ENCODE measurements around the gene KRT74. TPM values are rescaled to one million over a fixed set of nuclear protein-coding genes. Genes with fewer than 3 reads are reported as not detected.

The KRT74 gene
- total and polyA plus RNA-seq, 12 donors: not detected

- 82 to 85% (median 83%) methylated on average over 6 to 10 of the region's 10 CpGs for WGBS, 4 donors
- no peaks in the 10 kb centered on the region for H3K4me1 ChIP-seq (replicated peaks in 1 of 2)
- no peak overlapping the region for H3K27ac ChIP-seq
- DNase-seq: peak in 2 of 7 donors; percentile 6 to 45
- no peaks in the 10 kb centered on the region for H3K9me3 ChIP-seq (replicated peaks in 1 of 3)
- no peak overlapping the region for H3K4me3 ChIP-seq
- TF ChIP-seq, protein P1, sequence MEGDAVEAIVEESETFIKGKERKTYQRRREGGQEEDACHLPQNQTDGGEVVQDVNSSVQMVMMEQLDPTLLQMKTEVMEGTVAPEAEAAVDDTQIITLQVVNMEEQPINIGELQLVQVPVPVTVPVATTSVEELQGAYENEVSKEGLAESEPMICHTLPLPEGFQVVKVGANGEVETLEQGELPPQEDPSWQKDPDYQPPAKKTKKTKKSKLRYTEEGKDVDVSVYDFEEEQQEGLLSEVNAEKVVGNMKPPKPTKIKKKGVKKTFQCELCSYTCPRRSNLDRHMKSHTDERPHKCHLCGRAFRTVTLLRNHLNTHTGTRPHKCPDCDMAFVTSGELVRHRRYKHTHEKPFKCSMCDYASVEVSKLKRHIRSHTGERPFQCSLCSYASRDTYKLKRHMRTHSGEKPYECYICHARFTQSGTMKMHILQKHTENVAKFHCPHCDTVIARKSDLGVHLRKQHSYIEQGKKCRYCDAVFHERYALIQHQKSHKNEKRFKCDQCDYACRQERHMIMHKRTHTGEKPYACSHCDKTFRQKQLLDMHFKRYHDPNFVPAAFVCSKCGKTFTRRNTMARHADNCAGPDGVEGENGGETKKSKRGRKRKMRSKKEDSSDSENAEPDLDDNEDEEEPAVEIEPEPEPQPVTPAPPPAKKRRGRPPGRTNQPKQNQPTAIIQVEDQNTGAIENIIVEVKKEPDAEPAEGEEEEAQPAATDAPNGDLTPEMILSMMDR (IDR thresholded peaks at IDR 0.05): no peak
- no peak for TF ChIP-seq POLR2A (IDR thresholded peaks at IDR 0.05)
- intact Hi-C loops (cut with DNase I): no loop called here
- H3K36me3 ChIP-seq (replicated peaks in 1 of 2): no peaks in the 10 kb centered on the region
- no peaks in the 10 kb centered on the region for H3K27me3 ChIP-seq
Observed at GRCh38 chr12:52521568-52522266, 51.9 kb downstream of the KRT74 start.

GRCh38 chr12:52521175-52521567 lies 52.5 kb downstream of the KRT74 start:
- WGBS, 4 donors: 71 to 73% (median 73%) methylated on average over 10 of the region's 10 CpGs
- Histone ChIP-seq H3K9me3 (replicated peaks in 1 of 3) (no peaks in the 10 kb centered on the region), H3K36me3 (replicated peaks in 1 of 2) (no peaks in the 10 kb centered on the region), H3K4me1 (replicated peaks in 1 of 2) (no peaks in the 10 kb centered on the region), H3K4me3 (no peak overlapping the region), H3K27me3 (no peaks in the 10 kb centered on the region), H3K27ac (no peak overlapping the region)
- intact Hi-C loops (cut with DNase I): no loop called here
- peak in 1 of 7 donors; percentile 36 for DNase-seq
- no peak for TF ChIP-seq POLR2A (IDR thresholded peaks at IDR 0.05)
- TF ChIP-seq, protein P1 (IDR thresholded peaks at IDR 0.05): no peak

- Histone ChIP-seq H3K9me3 (replicated peaks in 1 of 3) (no peaks in the 10 kb centered on the region), H3K27me3 (no peaks in the 10 kb centered on the region), H3K4me1 (replicated peaks in 1 of 2) (no peaks in the 10 kb centered on the region), H3K36me3 (replicated peaks in 1 of 2) (no peaks in the 10 kb centered on the region), H3K27ac (no peak within 1 kb of the TSS), H3K4me3 (no peak within 1 kb of the TSS)
- intact Hi-C loops (cut with DNase I): no loop called here
- 84 to 91% (median 90%) methylated on average over 25 to 29 of the region's 29 CpGs for WGBS, 4 donors
- no peak for TF ChIP-seq POLR2A (IDR thresholded peaks at IDR 0.05)
- TF ChIP-seq, protein P1 (IDR thresholded peaks at IDR 0.05): no peak
- peak in 2 of 7 donors; percentile 6 to 28 for DNase-seq
Observed at GRCh38 chr12:52519826-52520662, 53.6 kb downstream of the KRT74 start, which contains the start of gene KRT5. TSS of gene KRT5 (minus strand) at chr12:52520394. CDS start at chr12:52520296, 98 bp downstream.

DNA sequence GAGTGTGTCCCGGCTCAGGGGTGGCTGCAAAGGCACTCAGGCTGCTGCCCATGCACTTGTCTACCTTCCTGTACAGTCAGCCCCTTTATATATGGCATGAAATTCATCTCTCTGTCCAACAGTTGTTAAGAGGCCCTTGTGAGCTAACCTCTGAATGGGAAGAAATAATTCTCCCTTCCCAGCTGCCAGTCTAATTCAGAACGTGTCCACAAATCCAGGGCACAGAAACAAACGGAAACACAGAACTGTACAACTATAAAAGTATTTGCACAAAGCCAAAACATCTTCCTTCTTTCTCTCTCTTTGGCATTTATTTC lies 54.3 kb downstream of the KRT74 start:
- intact Hi-C loops (cut with DNase I): no loop called here
- no peak overlapping the region for H3K27ac ChIP-seq
- no peak for DNase-seq

More for the DNA sequence above, 54.3 kb downstream of the KRT74 start:
- no peak for TF ChIP-seq POLR2A (IDR thresholded peaks at IDR 0.05)
- TF ChIP-seq, protein P1 (IDR thresholded peaks at IDR 0.05): no peak
- no peaks in the 10 kb centered on the region for H3K36me3 ChIP-seq (replicated peaks in 1 of 2)
- H3K4me1 ChIP-seq (replicated peaks in 1 of 2): no peaks in the 10 kb centered on the region
- WGBS, 4 donors: 58 to 82% (median 71%) methylated on average over 2 to 3 of the region's 3 CpGs
- no peaks in the 10 kb centered on the region for H3K27me3 ChIP-seq
- no peaks in the 10 kb centered on the region for H3K9me3 ChIP-seq (replicated peaks in 1 of 3)
- H3K4me3 ChIP-seq: no peak overlapping the region
